MCF 10A (cell line): Measurements from ENCODE around the gene THOC1. TPM values are rescaled to one million over a fixed set of nuclear protein-coding genes. Genes with fewer than 3 reads are reported as not detected.
A peak's percentile ranks its signal among the peaks of the same experiment; 100 is the strongest.

Experiments
- BruUV-seq: library from RNA; stranded (reverse); fragments of 400-500 nt; replicated peaks from 2 replicates; lab custom pipeline; 2021; lab: Mats Ljungman, UMichigan
- CTCF ChIA-PET: fragments of 300-600 bp; sonication (Branson Sonifier 250); formaldehyde crosslinking; extraction: SDS; loops from one replicate; lab custom pipeline; 2021; ENCODE audit warnings: antibody characterized with exemption, inconsistent platforms; lab: Yijun Ruan, JAX
- POLR2A ChIA-PET: fragments of 300-600, 350-650 bp; sonication (Branson Sonifier 250); formaldehyde crosslinking; extraction: SDS; loops from one replicate; lab custom pipeline; 2020; ENCODE audit warnings: antibody characterized with exemption, inconsistent platforms; lab: Yijun Ruan, JAX
- DNase-seq: peaks from one replicate; pipeline ENCODE4 v3.0.0-alpha.2; 2018; ENCODE audit not compliant: unreplicated experiment
- H3K27ac Mint-ChIP-seq: one replicate; pipeline ENCODE4 v1.8.0; 2022; ENCODE audit warnings: mild to moderate bottlenecking, low read depth, mixed read lengths; ENCODE audit not compliant: unreplicated experiment
- H3K27me3 Mint-ChIP-seq: one replicate; pipeline ENCODE4 v1.8.0; 2022; ENCODE audit warnings: mixed read lengths; ENCODE audit not compliant: insufficient read depth, unreplicated experiment
- H3K36me3 Mint-ChIP-seq: one replicate; pipeline ENCODE4 v1.8.0; 2022; ENCODE audit warnings: mild to moderate bottlenecking, moderate library complexity, mixed read lengths; ENCODE audit not compliant: insufficient read depth, unreplicated experiment
- H3K4me1 Mint-ChIP-seq: one replicate; pipeline ENCODE4 v1.8.0; 2022; ENCODE audit warnings: mixed read lengths; ENCODE audit not compliant: insufficient read depth, unreplicated experiment
- H3K4me3 Mint-ChIP-seq: one replicate; pipeline ENCODE4 v1.8.0; 2022; ENCODE audit warnings: mild to moderate bottlenecking, moderate library complexity, mixed read lengths; ENCODE audit not compliant: unreplicated experiment
- H3K9me3 Mint-ChIP-seq: one replicate; pipeline ENCODE4 v1.8.0; 2022; ENCODE audit warnings: mixed read lengths; ENCODE audit not compliant: unreplicated experiment
- intact Hi-C: fragments of 100-400 bp; cut with micrococcal nuclease; formaldehyde crosslinking; loops from 2 replicates; pipeline ENCODE4 v1.14.1; 2022
- total RNA-seq: library from RNA; stranded (reverse); gene quantifications from 2 replicates; pipeline ENCODE4 v1.2.3, GENCODE V29; 2022
- TF ChIP-seq, protein P1 (sequence below): fragments of 200-600 bp; IDR thresholded peaks from one replicate; pipeline ENCODE4 v1.8.0; 2022; ENCODE audit warnings: antibody characterized with exemption, mild to moderate bottlenecking; ENCODE audit not compliant: unreplicated experiment

THOC1 gene
- total RNA-seq, 1 experiment from 2014 or later: 44.6 TPM

DNA sequence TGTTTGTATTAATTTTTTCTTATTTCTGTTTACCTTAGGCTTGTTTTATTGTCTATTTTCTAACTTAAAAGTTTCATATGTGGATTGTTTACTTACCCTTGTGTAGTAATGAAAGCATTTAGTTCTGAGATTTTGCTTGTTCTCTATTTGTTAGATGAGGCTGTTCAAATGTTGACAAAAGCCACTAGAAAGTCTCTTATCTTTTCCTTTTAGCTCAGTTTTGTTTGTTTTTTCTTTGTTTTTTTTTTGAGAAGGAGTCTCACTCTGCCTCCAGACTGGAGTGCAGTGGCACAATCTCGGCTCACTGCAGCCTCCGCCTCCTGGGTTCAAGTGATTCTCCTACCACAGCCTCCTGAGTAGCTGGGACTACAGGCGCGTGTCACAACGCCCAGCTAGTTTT is 78.6 kb downstream of the THOC1 start:
- Mint-ChIP-seq H3K27me3 (no peaks in the 10 kb centered on the region), H3K4me3 (no peak overlapping the region), H3K9me3 (no peaks in the 10 kb centered on the region), H3K4me1 (no peaks in the 10 kb centered on the region), H3K27ac (no peak overlapping the region), H3K36me3 (peaks cover 50% of the 10 kb centered on the region)
- BruUV-seq: no TSS peak
- CTCF ChIA-PET: no interaction called here
- intact Hi-C loops: no loop called here
- TF ChIP-seq, protein P1, sequence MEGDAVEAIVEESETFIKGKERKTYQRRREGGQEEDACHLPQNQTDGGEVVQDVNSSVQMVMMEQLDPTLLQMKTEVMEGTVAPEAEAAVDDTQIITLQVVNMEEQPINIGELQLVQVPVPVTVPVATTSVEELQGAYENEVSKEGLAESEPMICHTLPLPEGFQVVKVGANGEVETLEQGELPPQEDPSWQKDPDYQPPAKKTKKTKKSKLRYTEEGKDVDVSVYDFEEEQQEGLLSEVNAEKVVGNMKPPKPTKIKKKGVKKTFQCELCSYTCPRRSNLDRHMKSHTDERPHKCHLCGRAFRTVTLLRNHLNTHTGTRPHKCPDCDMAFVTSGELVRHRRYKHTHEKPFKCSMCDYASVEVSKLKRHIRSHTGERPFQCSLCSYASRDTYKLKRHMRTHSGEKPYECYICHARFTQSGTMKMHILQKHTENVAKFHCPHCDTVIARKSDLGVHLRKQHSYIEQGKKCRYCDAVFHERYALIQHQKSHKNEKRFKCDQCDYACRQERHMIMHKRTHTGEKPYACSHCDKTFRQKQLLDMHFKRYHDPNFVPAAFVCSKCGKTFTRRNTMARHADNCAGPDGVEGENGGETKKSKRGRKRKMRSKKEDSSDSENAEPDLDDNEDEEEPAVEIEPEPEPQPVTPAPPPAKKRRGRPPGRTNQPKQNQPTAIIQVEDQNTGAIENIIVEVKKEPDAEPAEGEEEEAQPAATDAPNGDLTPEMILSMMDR: no peak
- POLR2A ChIA-PET: interaction anchor here (0.7 kb wide), 1 partner anchor 472 kb away, joined by 4 read pairs; no protein-coding TSS in a partner anchor
- DNase-seq: no peak

DNA sequence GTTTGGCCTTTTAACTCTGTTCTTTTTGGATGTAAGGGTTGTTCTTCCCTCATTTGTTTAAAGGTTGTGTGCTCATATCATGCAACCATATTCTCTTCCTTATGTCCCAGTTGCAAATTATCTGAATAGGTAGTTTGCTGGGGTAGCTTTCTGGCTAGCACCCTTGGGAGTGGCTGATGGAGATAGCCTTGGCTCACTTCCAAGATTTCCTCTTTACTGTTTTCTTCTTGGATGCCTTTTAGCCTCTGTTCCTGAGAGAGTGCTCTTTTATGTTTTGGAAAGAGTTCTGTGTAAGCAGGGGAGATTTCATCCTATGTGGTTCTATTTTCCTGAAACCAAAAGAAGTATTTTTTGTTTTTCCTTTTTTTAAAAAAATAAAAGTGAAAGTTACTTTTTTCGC is 84.1 kb downstream of the THOC1 start:
- H3K4me3 Mint-ChIP-seq: no peak overlapping the region
- peak; percentile 29 for DNase-seq
- H3K27me3 Mint-ChIP-seq: no peaks in the 10 kb centered on the region
- TF ChIP-seq, protein P1: no peak
- H3K27ac Mint-ChIP-seq: peak overlapping the region; percentile 40
- POLR2A ChIA-PET: no interaction called here
- peaks cover 45% of the 10 kb centered on the region for H3K36me3 Mint-ChIP-seq
- no TSS peak for BruUV-seq
- intact Hi-C loops: no loop called here
- CTCF ChIA-PET: interaction anchor here (0.6 kb wide), 1 partner anchor 19 kb away, joined by 3 read pairs; no protein-coding TSS in a partner anchor
- no peaks in the 10 kb centered on the region for H3K9me3 Mint-ChIP-seq
- H3K4me1 Mint-ChIP-seq: peaks cover 9% of the 10 kb centered on the region

DNA sequence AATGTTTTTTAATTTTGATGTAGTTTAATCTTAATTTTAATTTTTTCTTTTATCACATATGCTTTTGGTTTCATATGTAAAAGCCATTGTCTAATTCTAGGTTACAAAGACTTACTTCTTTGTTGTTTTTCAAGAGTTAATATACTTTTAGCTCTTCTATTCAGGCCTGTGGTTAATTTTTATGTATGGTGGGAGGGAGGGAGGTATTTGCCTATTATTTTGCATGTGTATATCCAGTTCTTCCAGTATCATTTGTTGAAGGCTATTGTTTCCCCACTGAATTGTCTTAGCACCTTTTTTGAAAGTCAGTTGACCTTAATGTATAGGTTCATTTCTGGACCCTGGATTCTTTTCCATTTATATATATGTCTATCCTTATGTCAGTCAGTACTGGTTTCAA is 86.1 kb downstream of the THOC1 start:
- H3K27me3 Mint-ChIP-seq: no peaks in the 10 kb centered on the region
- ChIA-PET POLR2A (interaction anchor here (0.6 to 1.2 kb wide), 3 partner anchors 10 to 466 kb away, joined by 3 to 5 read pairs (median 4); no protein-coding TSS in a partner anchor), CTCF (no interaction called here)
- no peak overlapping the region for H3K27ac Mint-ChIP-seq
- TF ChIP-seq, protein P1: no peak
- no peak for DNase-seq
- BruUV-seq: TSS peak; percentile 6
- H3K36me3 Mint-ChIP-seq: peaks cover 51% of the 10 kb centered on the region
- H3K4me1 Mint-ChIP-seq: peaks cover 9% of the 10 kb centered on the region
- H3K4me3 Mint-ChIP-seq: no peak overlapping the region
- intact Hi-C loops: no loop called here
- no peaks in the 10 kb centered on the region for H3K9me3 Mint-ChIP-seq

DNA sequence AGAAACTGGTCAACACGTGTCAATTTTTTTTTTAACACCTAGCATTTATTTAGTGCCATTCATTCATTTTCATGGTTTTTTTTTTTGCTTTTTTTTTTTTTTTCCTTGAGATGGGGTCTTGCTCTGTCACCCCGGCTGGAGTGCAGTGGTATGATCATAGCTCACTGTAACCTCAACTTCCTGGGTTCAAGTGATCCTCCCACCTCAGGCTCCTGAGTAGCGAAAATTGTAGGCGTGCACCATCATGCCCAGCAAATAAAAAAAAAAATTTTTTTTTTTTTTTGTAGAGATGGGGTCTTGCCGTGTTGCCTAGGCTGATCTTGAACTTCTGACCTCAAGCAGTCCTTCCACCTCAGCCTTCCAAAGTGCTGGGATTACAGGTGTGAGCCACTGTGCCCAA is 88.3 kb downstream of the THOC1 start:
- ChIA-PET POLR2A (no interaction called here), CTCF (interaction anchor here (0.6 kb wide), 1 partner anchor 480 kb away, joined by 4 read pairs; no protein-coding TSS in a partner anchor)
- Mint-ChIP-seq H3K36me3 (peaks cover 51% of the 10 kb centered on the region), H3K27me3 (no peaks in the 10 kb centered on the region), H3K4me1 (peaks cover 9% of the 10 kb centered on the region), H3K4me3 (no peak overlapping the region), H3K27ac (no peak overlapping the region), H3K9me3 (no peaks in the 10 kb centered on the region)
- no peak for DNase-seq
- intact Hi-C loops: no loop called here
- TF ChIP-seq, protein P1: no peak
- no TSS peak for BruUV-seq
